HCT116 (cell line): ENCODE results near the gene ABCG1. TPM values are rescaled to one million over a fixed set of nuclear protein-coding genes. Genes with fewer than 3 reads are reported as not detected.

Experiments used
- ATAC-seq: fragments of 200-7000 bp; cut with Tn5 transposase; 2 replicates; pipeline ENCODE4 v1.9.1; 2020; ENCODE audit warnings: mild to moderate bottlenecking, moderate library complexity
- BruUV-seq: library from RNA; stranded (reverse); fragments of 400-500 nt; replicated peaks from 2 replicates; lab custom pipeline; 2021; lab: Mats Ljungman, UMichigan
- CTCF ChIA-PET: fragments of 300-600 bp; sonication (Branson Sonifier 250); formaldehyde crosslinking; loops from one replicate; lab custom pipeline; 2021; ENCODE audit warnings: antibody characterized with exemption; lab: Charles Lee
- POLR2A ChIA-PET: fragments of 300-600, 350-600 bp; sonication (Branson Sonifier 250); formaldehyde crosslinking; loops from one replicate; lab custom pipeline; 2021; ENCODE audit warnings: antibody characterized with exemption; lab: Charles Lee
- RAD21 ChIA-PET, 2 experiments: fragments of 300-600 bp; sonication (Branson Sonifier 250); formaldehyde crosslinking; loops; one replicate each; lab custom pipeline; 2023; ENCODE audit warnings: low total read pairs in 2 of 2; ENCODE audit not compliant: uncharacterized antibody in 2 of 2, unreplicated experiment in 2 of 2, low non-redundant PET in 1 of 2; lab: Charles Lee
- DNase-seq: peaks from one replicate; pipeline ENCODE4 v3.0.0-alpha.2; 2010; ENCODE audit warnings: low read depth, low spot score
- H2AFZ ChIP-seq: fragments of 200-600 bp; shearing (Covaris generic), sonication (generic); 2 replicates; pipeline ENCODE4 v1.6.1; 2017; ENCODE audit warnings: low read depth, mixed run types, mixed read lengths, antibody characterized with exemption, low read length; ENCODE audit not compliant: poor library complexity, severe bottlenecking
- H3K27ac ChIP-seq: 2 replicates; pipeline ENCODE4 v1.5.1; 2012; ENCODE audit warnings: low read depth, low read length
- H3K27me3 ChIP-seq: fragments of 200-600 bp; sonication (generic); 2 replicates; pipeline ENCODE4 v1.6.1; 2016; ENCODE audit warnings: mixed run types, low read length, mixed read lengths; ENCODE audit not compliant: insufficient read depth
- H3K36me3 ChIP-seq, 2 experiments: fragments of 200-500 bp in 1 of 2; fragments of 200-600 bp in 1 of 2; sonication (Bioruptor generic) in 1 of 2; sonication (generic) in 1 of 2; 2 replicates each; pipeline versions ENCODE4 v1.5.1 to v1.6.1; 2014 to 2016; ENCODE audit warnings: low read length in 2 of 2, inconsistent platforms in 1 of 2, mixed read lengths in 1 of 2, mixed run types in 1 of 2; ENCODE audit not compliant: insufficient read depth in 2 of 2, control insufficient read depth in 1 of 2
- H3K4me1 ChIP-seq, 2 experiments: fragments of 200-600 bp in 1 of 2; sonication (generic) in 1 of 2; 2 replicates each; pipeline versions ENCODE4 v1.5.1 to v1.6.1; 2012 to 2017; ENCODE audit warnings: low read length in 2 of 2, inconsistent platforms in 1 of 2, mild to moderate bottlenecking in 1 of 2, mixed read lengths in 1 of 2, mixed run types in 1 of 2, moderate library complexity in 1 of 2; ENCODE audit not compliant: insufficient read depth in 2 of 2, control insufficient read depth in 1 of 2
- H3K4me2 ChIP-seq: fragments of 200-600 bp; sonication (generic); 2 replicates; pipeline ENCODE4 v1.6.1; 2017; ENCODE audit warnings: mixed run types, low read length, mixed read lengths
- H3K4me3 ChIP-seq, 2 experiments: fragments of 200-600 bp in 1 of 2; sonication (generic) in 1 of 2; replicated peaks in 1 of 2; 2 replicates each; pipeline ENCODE4 v1.5.1; 2011 to 2016; ENCODE audit warnings: low read length in 2 of 2, control low read depth in 1 of 2, low read depth in 1 of 2, mild to moderate bottlenecking in 1 of 2, mixed read lengths in 1 of 2, mixed run types in 1 of 2
- H3K79me2 ChIP-seq: fragments of 200-600 bp; sonication (generic); 2 replicates; pipeline ENCODE4 v1.6.1; 2017; ENCODE audit warnings: mild to moderate bottlenecking, mixed run types, low read length, moderate library complexity, mixed read lengths; ENCODE audit not compliant: insufficient read depth
- H3K9ac ChIP-seq: fragments of 200-600 bp; sonication (generic); 2 replicates; pipeline ENCODE4 v1.6.1; 2016; ENCODE audit warnings: low read length, mixed read lengths
- H3K9me2 ChIP-seq: fragments of 200-600 bp; sonication (generic), shearing (Covaris generic); 2 replicates; pipeline ENCODE4 v1.6.1; 2017; ENCODE audit warnings: mixed run types, mild to moderate bottlenecking, moderate library complexity; ENCODE audit not compliant: insufficient read depth
- H3K9me3 ChIP-seq, 2 experiments: fragments of 200-500 bp in 1 of 2; fragments of 200-600 bp in 1 of 2; sonication (Bioruptor generic) in 1 of 2; sonication (generic) in 1 of 2; 2 replicates each; pipeline ENCODE4 v1.6.1; 2014 to 2017; ENCODE audit warnings: low read length in 2 of 2, mixed read lengths in 2 of 2, inconsistent platforms in 1 of 2, low read depth in 1 of 2, mild to moderate bottlenecking in 1 of 2, mixed run types in 1 of 2, moderate library complexity in 1 of 2; ENCODE audit not compliant: control insufficient read depth in 1 of 2, insufficient read depth in 1 of 2
- H4K20me1 ChIP-seq: fragments of 200-600 bp; sonication (generic), shearing (Covaris generic); 2 replicates; pipeline ENCODE4 v1.6.1; 2017; ENCODE audit warnings: mixed run types, mild to moderate bottlenecking, moderate library complexity; ENCODE audit not compliant: insufficient read depth
- EGR1 ChIP-seq: IDR thresholded peaks from 2 replicates; pipeline ENCODE4 v1.6.1; 2012; ENCODE audit warnings: low read depth
- EZH2 ChIP-seq: fragments of 200-600 bp; sonication (generic); IDR thresholded peaks from 2 replicates; pipeline ENCODE4 v1.6.1; 2017; ENCODE audit warnings: antibody characterized with exemption, mixed run types
- EZH2phosphoT487 ChIP-seq: fragments of 200-600 bp; IDR thresholded peaks from 2 replicates; pipeline ENCODE4 v1.6.1; 2018; ENCODE audit warnings: antibody characterized with exemption, borderline replicate concordance
- FOSL1 ChIP-seq: IDR thresholded peaks from 2 replicates; pipeline ENCODE4 v1.6.1; 2012; ENCODE audit warnings: low read depth
- POLR2AphosphoS5 ChIP-seq: IDR thresholded peaks from 2 replicates; pipeline ENCODE4 v1.6.1; 2011; ENCODE audit warnings: mild to moderate bottlenecking, low read depth, low read length, moderate library complexity
- RAD21 ChIP-seq: IDR thresholded peaks from 2 replicates; pipeline ENCODE4 v1.6.1; 2012; ENCODE audit warnings: low read depth, mild to moderate bottlenecking
- SP1 ChIP-seq: IDR thresholded peaks from 2 replicates; pipeline ENCODE4 v1.6.1; 2012; ENCODE audit warnings: low read depth
- SRF ChIP-seq: IDR thresholded peaks from 2 replicates; pipeline ENCODE4 v1.6.1; 2012; ENCODE audit warnings: low read depth
- TCF7L2 ChIP-seq: IDR thresholded peaks from 2 replicates; pipeline ENCODE4 v1.7.0; 2011; ENCODE audit warnings: borderline replicate concordance, inconsistent platforms; ENCODE audit not compliant: insufficient read depth, insufficient read length; ENCODE audit errors: extremely low read depth
- YY1 ChIP-seq: IDR thresholded peaks from 2 replicates; pipeline ENCODE4 v1.6.1; 2011; ENCODE audit warnings: low read length, low read depth, moderate library complexity, mild to moderate bottlenecking; ENCODE audit not compliant: insufficient replicate concordance; ENCODE audit errors: extremely low read depth
- ZNF274 ChIP-seq: fragments of 200-500 bp; sonication (Bioruptor generic); IDR thresholded peaks from 2 replicates; pipeline ENCODE4 v1.6.1; 2014; ENCODE audit warnings: mild to moderate bottlenecking, low read depth, low read length, inconsistent platforms
- intact Hi-C: fragments of 100-400 bp; cut with micrococcal nuclease; formaldehyde crosslinking; loops from 2 replicates; pipeline ENCODE4 v1.10.0; 2022
- total RNA-seq: library from RNA; stranded (reverse); gene quantifications from one replicate; pipeline ENCODE4 v1.2.1, GENCODE V29; 2021; ENCODE audit not compliant: unreplicated experiment
- TF ChIP-seq, protein P1 (sequence below): IDR thresholded peaks from 2 replicates; pipeline ENCODE4 v1.6.1; 2012
- TF ChIP-seq, protein P2 (sequence below): IDR thresholded peaks from 2 replicates; pipeline ENCODE4 v1.6.1; 2012

The ABCG1 gene
- total RNA-seq, 1 experiment from 2014 or later = 1.6 TPM

DNA sequence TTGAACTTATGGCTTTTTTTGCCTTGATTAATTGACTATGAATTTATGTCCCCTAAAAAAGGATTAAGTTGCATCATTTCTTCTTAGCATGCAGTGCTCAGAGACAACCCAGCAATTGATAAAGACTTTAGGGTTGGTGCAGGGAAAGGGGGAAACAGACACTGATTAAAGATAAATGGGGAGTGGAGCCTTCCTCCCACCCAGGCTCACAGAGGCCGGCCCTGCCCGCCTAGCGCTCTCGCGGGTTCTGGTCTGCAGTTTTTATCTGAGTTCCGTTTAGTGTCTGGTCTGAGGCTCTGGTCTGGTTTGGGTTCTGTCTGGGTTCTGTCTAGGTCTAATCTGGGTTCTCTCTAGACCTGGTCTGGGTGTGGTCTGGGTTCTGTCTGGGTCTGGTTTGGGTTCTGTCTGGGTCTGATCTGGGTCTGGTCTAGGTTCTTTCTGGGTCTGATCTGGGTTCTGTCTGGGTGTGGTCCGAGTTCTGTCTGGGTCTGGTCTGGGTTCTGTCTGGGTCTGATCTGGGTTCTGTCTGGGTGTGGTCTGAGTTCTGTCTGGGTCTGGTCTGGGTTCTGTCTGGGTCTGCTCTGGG is 48.1 kb downstream of the ABCG1 start:
- intact Hi-C loops = no loop called here
- Histone ChIP-seq H3K27me3 (no peaks in the 10 kb centered on the region), H3K9ac (no peak overlapping the region), H3K4me3 (no peak overlapping the region), H3K27ac (no peak overlapping the region), H3K79me2 (no peaks in the 10 kb centered on the region), H3K4me2 (no peak overlapping the region), H3K4me1 (peaks cover 5 to 8% of the 10 kb centered on the region in 2 experiments; a peak in 3 of 4 replicates), H4K20me1 (no peaks in the 10 kb centered on the region), H3K36me3 (no peaks in the 10 kb centered on the region), H3K9me2 (no peaks in the 10 kb centered on the region), H2AFZ (no peak overlapping the region)
- BruUV-seq = no TSS peak
- ChIA-PET RAD21 (no interaction called here), POLR2A (no interaction called here), CTCF (no interaction called here)
- no peak for TF ChIP-seq YY1
- no peak for TF ChIP-seq EGR1
- no peak for TF ChIP-seq POLR2AphosphoS5
- TF ChIP-seq RAD21 = no peak
- TF ChIP-seq, protein P1, sequence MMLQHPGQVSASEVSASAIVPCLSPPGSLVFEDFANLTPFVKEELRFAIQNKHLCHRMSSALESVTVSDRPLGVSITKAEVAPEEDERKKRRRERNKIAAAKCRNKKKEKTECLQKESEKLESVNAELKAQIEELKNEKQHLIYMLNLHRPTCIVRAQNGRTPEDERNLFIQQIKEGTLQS = no peak
- TF ChIP-seq ZNF274 = no peak
- TF ChIP-seq EZH2 = no peak
- TF ChIP-seq, protein P2, sequence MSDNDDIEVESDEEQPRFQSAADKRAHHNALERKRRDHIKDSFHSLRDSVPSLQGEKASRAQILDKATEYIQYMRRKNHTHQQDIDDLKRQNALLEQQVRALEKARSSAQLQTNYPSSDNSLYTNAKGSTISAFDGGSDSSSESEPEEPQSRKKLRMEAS = no peak
- TF ChIP-seq EZH2phosphoT487 = no peak
- no peak for TF ChIP-seq SP1
- TF ChIP-seq FOSL1 = no peak
- no peak for TF ChIP-seq TCF7L2
- no peak for TF ChIP-seq SRF
- TF ChIP-seq, all 23 proteins: peak for 0
- no peaks in the 10 kb centered on the region for H3K9me3 ChIP-seq
- ATAC-seq = no peak
- no peak for DNase-seq
